ENCODE data around the gene TBC1D14. TPM values are rescaled to one million over a fixed set of nuclear protein-coding genes. Genes with fewer than 3 reads are reported as not detected.
A peak's percentile ranks its signal among the peaks of the same experiment; 100 is the strongest.
"Not testable (repeated sequence)": the region's sequence is repeated elsewhere in the genome, so short reads cannot be mapped to it uniquely, and the experiment has no call there.

The TBC1D14 gene
- total RNA-seq, 1 donor from 2014 or later, result 33.1 TPM

- intact Hi-C loops (cut with DNase I), result no loop called here
- DNase-seq (no peak), ATAC-seq (ENCODE audit: poor library complexity) (no peak)
Measured at GRCh38 chr4:6888506-6889071, 21.0 kb upstream of the TBC1D14 start.

- ATAC-seq (ENCODE audit: poor library complexity) (no peak), DNase-seq (no peak)
- intact Hi-C loops (cut with DNase I), result no loop called here
Measured at GRCh38 chr4:6889101-6889735, 20.4 kb upstream of the TBC1D14 start.

DNA sequence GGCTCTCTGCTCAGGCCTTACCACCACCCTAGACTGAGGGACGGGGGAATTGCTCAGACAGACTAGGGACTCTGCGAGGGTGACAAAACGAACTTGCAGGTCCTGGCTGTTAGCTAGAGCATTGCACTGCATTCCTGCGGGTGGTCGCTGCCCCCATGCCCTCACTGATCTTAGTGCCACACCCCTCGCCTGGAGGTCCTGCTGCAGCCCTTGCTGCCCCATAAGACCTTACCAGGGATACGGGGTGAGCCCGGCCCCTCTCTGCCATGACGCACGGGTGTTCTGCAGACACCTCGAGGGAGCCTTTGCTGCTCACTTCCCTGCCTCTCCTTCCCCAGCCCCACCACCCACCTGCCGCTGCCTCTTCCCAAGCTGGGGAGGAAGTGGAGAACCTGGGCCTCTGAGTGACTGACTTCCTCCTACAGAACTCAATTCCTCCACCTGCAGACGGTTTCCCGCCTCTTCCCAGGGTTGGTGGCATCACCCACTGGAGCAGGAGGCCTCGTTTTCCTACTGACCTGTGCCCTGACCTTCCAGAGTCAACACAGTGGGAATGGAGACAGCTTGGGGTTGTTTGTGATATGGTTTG, 19.8 kb upstream of the TBC1D14 start:
- ATAC-seq (ENCODE audit: poor library complexity), result no peak
- intact Hi-C loops (cut with DNase I), result no loop called here
- DNase-seq, result no peak

- DNase-seq (no peak), ATAC-seq (ENCODE audit: poor library complexity) (no peak)
- intact Hi-C loops (cut with DNase I), result no loop called here
Measured at GRCh38 chr4:6890358-6890757, 19.3 kb upstream of the TBC1D14 start.

DNA sequence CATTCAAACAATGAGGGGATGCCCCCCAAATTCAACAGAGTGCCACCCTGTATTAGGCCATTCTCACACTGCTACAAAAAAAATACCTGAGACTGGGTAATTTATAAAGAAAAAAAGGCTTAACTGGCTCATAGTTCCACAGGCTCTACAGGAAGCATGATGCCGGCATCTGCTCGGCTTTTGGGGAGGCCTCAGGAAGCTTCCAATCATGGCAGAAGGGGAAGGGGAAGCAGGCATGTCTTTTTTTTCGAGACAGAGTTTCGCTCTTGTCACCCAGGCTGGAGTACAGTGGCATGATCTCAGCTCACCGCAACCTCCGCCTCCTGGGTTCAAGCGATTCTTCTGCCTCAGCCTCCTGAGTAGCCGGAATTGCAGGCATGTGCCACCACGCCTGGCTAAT, 18.7 kb upstream of the TBC1D14 start:
- DNase-seq; ATAC-seq (ENCODE audit: poor library complexity); intact Hi-C loops (cut with DNase I): not testable (repeated sequence)

- DNase-seq (no peak), ATAC-seq (ENCODE audit: poor library complexity) (peak; percentile 25)
- intact Hi-C loops (cut with DNase I), result no loop called here
Measured at GRCh38 chr4:6891436-6892170, 18.0 kb upstream of the TBC1D14 start.

GRCh38 chr4:6892190-6892908, 17.3 kb upstream of the TBC1D14 start:
- peak; percentile 70 for DNase-seq
- intact Hi-C loops (cut with DNase I), result no loop called here
- ATAC-seq (ENCODE audit: poor library complexity), result peak; percentile 67

DNA sequence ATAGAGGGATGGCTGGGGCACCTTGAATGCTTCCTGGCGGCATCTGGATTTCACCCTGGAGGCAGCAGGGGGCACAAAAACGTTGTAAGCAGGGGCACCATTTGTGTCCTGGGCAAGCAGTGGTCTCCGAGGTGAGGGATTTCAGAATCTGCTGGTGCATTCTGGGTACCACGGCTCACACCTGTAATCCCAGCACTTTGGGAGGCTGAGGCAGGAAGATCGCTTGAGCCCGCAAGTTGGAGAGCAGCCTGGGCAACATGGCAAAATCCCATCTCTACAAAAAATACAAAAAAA, 16.8 kb upstream of the TBC1D14 start:
- DNase-seq, result no peak
- intact Hi-C loops (cut with DNase I), result no loop called here
- no peak for ATAC-seq (ENCODE audit: poor library complexity)

DNA sequence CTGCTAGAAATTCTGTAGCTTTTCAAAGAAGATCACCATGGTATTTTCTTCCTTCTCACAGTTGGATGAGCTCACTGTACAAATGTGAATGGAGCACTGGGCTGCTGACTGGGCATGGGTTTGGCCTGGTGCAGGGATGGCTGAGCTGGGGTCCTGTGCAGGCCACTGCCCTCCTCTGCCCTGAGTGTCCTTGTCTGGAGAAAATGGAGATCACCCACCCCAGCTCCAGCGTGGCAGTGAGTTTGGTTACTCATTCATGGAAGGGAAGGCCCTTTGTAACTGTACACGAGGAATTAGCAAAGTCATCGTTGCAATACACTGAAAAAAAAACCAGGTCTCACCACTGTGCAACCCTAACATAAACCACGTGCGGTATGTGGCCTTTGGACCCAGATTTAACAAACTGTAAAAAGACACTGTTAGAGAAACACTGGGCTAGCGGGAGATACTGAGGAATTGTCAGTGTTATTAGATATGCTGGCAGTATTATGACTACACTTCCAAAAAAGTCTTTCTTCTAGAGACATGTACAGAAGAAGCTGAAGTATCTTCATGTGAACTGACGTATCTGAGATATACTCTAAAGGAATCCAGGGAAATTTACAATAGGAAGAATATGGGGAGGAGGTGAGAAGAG, 16.1 kb upstream of the TBC1D14 start:
- intact Hi-C loops (cut with DNase I), result no loop called here
- DNase-seq (no peak), ATAC-seq (ENCODE audit: poor library complexity) (no peak)

- no peak for ATAC-seq (ENCODE audit: poor library complexity)
- no peak for DNase-seq
- intact Hi-C loops (cut with DNase I), result no loop called here
Measured at GRCh38 chr4:6894086-6894478, 15.5 kb upstream of the TBC1D14 start.

DNA sequence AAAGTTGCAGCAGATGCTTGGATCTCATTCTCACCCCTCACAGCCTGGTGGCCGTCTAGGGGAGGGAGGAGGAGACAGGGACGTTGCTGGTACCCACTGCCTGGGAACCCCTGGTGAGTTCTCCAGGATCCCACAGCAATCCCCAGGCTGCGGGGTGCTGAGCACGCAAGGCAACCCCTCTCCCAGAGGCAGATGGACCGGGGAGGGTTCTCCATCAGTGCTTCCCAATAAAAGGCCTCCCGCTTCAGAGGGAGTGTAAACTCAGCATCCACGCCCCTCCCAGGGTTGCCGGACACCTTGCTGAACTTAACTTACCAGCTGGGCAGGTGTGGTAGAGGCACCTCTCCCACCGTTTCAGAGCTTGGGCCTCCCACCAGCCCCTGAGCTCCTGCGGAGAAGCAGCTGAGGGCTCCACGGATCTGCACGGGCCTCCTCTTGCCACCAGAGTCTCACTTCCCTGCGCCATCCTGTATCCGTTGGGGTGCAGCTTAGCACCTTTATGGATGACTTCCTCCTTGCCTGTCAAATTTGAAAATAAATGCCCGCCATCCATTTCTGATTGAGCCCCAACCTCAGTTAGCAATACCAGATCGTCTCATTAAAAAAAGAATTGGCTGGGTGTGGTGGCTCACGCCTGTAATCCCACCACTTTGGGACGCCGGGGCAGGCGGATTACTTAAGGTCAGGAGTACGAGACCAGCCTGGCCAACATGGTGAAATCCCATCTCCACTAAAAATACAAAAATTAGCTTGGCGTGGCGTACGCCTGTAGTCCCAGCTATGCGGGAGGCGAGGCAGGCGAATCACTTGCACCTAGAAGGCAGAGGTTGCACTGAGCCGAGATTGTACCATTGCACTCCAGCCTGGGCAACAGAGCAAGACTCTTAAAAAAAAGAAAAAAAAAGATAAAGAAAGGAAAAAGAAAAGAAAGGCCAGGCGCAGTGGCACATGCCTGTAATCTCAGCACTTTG, 14.8 kb upstream of the TBC1D14 start:
- no peak for ATAC-seq (ENCODE audit: poor library complexity)
- intact Hi-C loops (cut with DNase I), result no loop called here

GRCh38 chr4:6896035-6896434, 13.6 kb upstream of the TBC1D14 start:
- intact Hi-C loops (cut with DNase I), result no loop called here
- no peak for ATAC-seq (ENCODE audit: poor library complexity)
- no peak for DNase-seq

More for the DNA sequence above, 14.8 kb upstream of the TBC1D14 start:
- no peak for DNase-seq

- intact Hi-C loops (cut with DNase I), result no loop called here
- no peak for ATAC-seq (ENCODE audit: poor library complexity)
- no peak for DNase-seq
Measured at GRCh38 chr4:6898763-6899162, 10.9 kb upstream of the TBC1D14 start.

- ATAC-seq (ENCODE audit: poor library complexity) (no peak), DNase-seq (no peak)
- intact Hi-C loops (cut with DNase I), result no loop called here
Measured at GRCh38 chr4:6900181-6900812, 9.3 kb upstream of the TBC1D14 start.

DNA sequence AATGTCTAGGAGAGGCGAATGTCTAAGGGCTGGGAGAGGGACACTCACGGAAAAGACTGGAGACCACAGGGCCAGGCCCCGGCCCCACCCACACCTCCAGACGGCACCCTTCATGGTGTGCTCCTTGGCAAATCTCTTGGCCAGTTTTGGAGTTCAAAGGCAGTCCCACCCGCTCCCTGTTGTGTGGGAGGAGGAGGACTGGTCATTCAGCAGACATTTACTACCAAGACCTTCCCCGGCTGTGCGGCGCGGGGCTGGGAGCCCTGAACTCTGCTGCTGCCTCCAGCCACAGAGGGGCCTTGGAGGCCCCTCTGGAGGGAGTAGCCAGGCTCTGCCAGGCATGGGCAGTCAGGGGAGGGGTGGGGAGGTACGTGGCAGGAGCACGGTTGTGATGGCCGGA, 8.7 kb upstream of the TBC1D14 start:
- no peak for DNase-seq
- no peak for ATAC-seq (ENCODE audit: poor library complexity)
- intact Hi-C loops (cut with DNase I), result no loop called here

- ATAC-seq (ENCODE audit: poor library complexity) (peak; percentile 40), DNase-seq (no peak)
- intact Hi-C loops (cut with DNase I), result no loop called here
Measured at GRCh38 chr4:6901669-6902317, 7.8 kb upstream of the TBC1D14 start.
